ENCODE results near the gene PHF20. TPM values are rescaled to one million over a fixed set of nuclear protein-coding genes. Genes with fewer than 3 reads are reported as not detected.

PHF20 gene
- total RNA-seq, 1 experiment from 2014 or later = 65.8 TPM

- no peak for ATAC-seq
- peak overlapping the region; percentile 90 for H3K27ac Mint-ChIP-seq
- POLR2A ChIA-PET = interaction anchor here (3.2 kb wide), 1 partner anchor 26 kb away, joined by 28 read pairs; the partner anchor contains the start of gene RBM39
- H3K27me3 Mint-ChIP-seq (ENCODE audit: low read depth) = peaks cover 20% of the 10 kb centered on the region
- peak; percentile 37 for DNase-seq (ENCODE audit: low spot score)
- H3K36me3 Mint-ChIP-seq = no peaks in the 10 kb centered on the region
- peak overlapping the region; percentile 36; the same call in 1 of the 2 replicates for H3K4me3 Mint-ChIP-seq
- peaks cover 28% of the 10 kb centered on the region for H3K4me1 Mint-ChIP-seq
- CTCF ChIA-PET = interaction anchor here (0.5 to 1.0 kb wide), 3 partner anchors 180 to 1362 kb away, joined by 3 read pairs; no protein-coding TSS in a partner anchor
- TF ChIP-seq KAT7 (CRISPR knock-in tag; IDR thresholded peaks at IDR 0.05; ENCODE audit: borderline replicate concordance) = no peak
- no peak for TF ChIP-seq ZNF219 (CRISPR knock-in tag; IDR thresholded peaks at IDR 0.05; ENCODE audit: borderline replicate concordance)
- TF ChIP-seq, protein P1, sequence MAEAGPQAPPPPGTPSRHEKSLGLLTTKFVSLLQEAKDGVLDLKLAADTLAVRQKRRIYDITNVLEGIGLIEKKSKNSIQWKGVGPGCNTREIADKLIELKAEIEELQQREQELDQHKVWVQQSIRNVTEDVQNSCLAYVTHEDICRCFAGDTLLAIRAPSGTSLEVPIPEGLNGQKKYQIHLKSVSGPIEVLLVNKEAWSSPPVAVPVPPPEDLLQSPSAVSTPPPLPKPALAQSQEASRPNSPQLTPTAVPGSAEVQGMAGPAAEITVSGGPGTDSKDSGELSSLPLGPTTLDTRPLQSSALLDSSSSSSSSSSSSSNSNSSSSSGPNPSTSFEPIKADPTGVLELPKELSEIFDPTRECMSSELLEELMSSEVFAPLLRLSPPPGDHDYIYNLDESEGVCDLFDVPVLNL (CRISPR knock-in tag; IDR thresholded peaks at IDR 0.05; ENCODE audit: borderline replicate concordance, low read depth) = no peak
- peaks cover 7% of the 10 kb centered on the region for H3K9me3 Mint-ChIP-seq
Observed at GRCh38 chr20:35767683-35768481, 3.9 kb upstream of the PHF20 start.

- H3K27ac Mint-ChIP-seq = peak overlapping the region; percentile 90
- ATAC-seq (peak; percentile 70), DNase-seq (ENCODE audit: low spot score) (peak; percentile 74)
- H3K4me3 Mint-ChIP-seq = no peak overlapping the region
- peaks cover 7% of the 10 kb centered on the region for H3K9me3 Mint-ChIP-seq
- H3K36me3 Mint-ChIP-seq = no peaks in the 10 kb centered on the region
- TF ChIP-seq FOXK1 (CRISPR knock-in tag; IDR thresholded peaks at IDR 0.05) (no peak), USF1 (CRISPR knock-in tag; IDR thresholded peaks at IDR 0.05) (peak; percentile 81), NFYB (CRISPR knock-in tag; conservative IDR thresholded peaks at IDR 0.05; ENCODE audit: low read depth) (peak; percentile 84), EMX1 (CRISPR knock-in tag; IDR thresholded peaks at IDR 0.05) (no peak)
- TF ChIP-seq, protein P2, sequence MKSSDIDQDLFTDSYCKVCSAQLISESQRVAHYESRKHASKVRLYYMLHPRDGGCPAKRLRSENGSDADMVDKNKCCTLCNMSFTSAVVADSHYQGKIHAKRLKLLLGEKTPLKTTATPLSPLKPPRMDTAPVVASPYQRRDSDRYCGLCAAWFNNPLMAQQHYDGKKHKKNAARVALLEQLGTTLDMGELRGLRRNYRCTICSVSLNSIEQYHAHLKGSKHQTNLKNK (CRISPR knock-in tag; IDR thresholded peaks at IDR 0.05) = no peak
- TF ChIP-seq, protein P3, sequence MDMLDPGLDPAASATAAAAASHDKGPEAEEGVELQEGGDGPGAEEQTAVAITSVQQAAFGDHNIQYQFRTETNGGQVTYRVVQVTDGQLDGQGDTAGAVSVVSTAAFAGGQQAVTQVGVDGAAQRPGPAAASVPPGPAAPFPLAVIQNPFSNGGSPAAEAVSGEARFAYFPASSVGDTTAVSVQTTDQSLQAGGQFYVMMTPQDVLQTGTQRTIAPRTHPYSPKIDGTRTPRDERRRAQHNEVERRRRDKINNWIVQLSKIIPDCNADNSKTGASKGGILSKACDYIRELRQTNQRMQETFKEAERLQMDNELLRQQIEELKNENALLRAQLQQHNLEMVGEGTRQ (CRISPR knock-in tag; IDR thresholded peaks at IDR 0.05) = peak; percentile 87
- H3K4me1 Mint-ChIP-seq = peaks cover 39% of the 10 kb centered on the region
- peaks cover 20% of the 10 kb centered on the region for H3K27me3 Mint-ChIP-seq (ENCODE audit: low read depth)
- POLR2A ChIA-PET = interaction anchor here (0.5 to 3.2 kb wide), 2 partner anchors 27 to 704 kb away, joined by 4 to 28 read pairs; partner anchors contain the start of gene RBM39
- CTCF ChIA-PET = interaction anchor here (0.6 to 4.7 kb wide), 3 partner anchors 26 to 179 kb away, joined by 3 to 20 read pairs (median 5); partner anchors contain the start of gene RBM39
Observed at GRCh38 chr20:35768731-35769664, 2.8 kb upstream of the PHF20 start.

DNA sequence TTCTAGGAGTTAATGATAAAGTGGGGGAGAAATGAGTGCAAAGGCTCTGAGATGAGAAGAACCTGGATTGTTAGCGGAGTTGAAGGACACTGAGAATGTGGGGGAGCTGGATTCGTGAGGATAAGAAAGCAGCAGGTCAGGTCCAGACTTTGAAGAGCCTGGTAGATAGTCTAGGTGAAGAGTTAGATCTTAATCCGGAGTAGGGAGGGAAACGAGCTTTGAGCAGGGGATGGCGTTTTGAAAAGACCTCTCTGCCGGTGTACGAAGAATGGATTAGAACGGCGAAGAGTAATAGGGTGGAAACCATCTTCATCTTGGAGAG lies 487 bp upstream of the PHF20 start:
- Mint-ChIP-seq H3K4me3 (peak overlapping the region; percentile 57), H3K9me3 (peaks cover 7% of the 10 kb centered on the region), H3K27ac (peak overlapping the region; percentile 42), H3K4me1 (peaks cover 47% of the 10 kb centered on the region), H3K27me3 (ENCODE audit: low read depth) (peaks cover 20% of the 10 kb centered on the region), H3K36me3 (peaks cover 8% of the 10 kb centered on the region)
- no peak for ATAC-seq
- no peak for DNase-seq (ENCODE audit: low spot score)
- ChIA-PET POLR2A (interaction anchor here (0.6 to 2.3 kb wide), 6 partner anchors 27 to 183 kb away, joined by 3 to 44 read pairs (median 6); partner anchors contain the start of genes RBM39 and SCAND1), CTCF (interaction anchor here (1.0 to 4.7 kb wide), 2 partner anchors 29 to 183 kb away, joined by 5 to 20 read pairs; partner anchors contain the start of genes RBM39 and SCAND1)
- TF ChIP-seq, protein P4, sequence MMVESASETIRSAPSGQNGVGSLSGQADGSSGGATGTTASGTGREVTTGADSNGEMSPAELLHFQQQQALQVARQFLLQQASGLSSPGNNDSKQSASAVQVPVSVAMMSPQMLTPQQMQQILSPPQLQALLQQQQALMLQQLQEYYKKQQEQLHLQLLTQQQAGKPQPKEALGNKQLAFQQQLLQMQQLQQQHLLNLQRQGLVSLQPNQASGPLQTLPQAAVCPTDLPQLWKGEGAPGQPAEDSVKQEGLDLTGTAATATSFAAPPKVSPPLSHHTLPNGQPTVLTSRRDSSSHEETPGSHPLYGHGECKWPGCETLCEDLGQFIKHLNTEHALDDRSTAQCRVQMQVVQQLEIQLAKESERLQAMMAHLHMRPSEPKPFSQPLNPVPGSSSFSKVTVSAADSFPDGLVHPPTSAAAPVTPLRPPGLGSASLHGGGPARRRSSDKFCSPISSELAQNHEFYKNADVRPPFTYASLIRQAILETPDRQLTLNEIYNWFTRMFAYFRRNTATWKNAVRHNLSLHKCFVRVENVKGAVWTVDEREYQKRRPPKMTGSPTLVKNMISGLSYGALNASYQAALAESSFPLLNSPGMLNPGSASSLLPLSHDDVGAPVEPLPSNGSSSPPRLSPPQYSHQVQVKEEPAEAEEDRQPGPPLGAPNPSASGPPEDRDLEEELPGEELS (CRISPR knock-in tag; IDR thresholded peaks at IDR 0.05) = no peak
- no peak for TF ChIP-seq AR (CRISPR knock-in tag; IDR thresholded peaks at IDR 0.05)
- no peak for TF ChIP-seq NR3C1 (CRISPR knock-in tag; conservative IDR thresholded peaks at IDR 0.05; ENCODE audit: low read depth)
- no peak for TF ChIP-seq FOXP1 (CRISPR knock-in tag; IDR thresholded peaks at IDR 0.05; ENCODE audit: borderline replicate concordance)
- no peak for TF ChIP-seq E2F5 (CRISPR knock-in tag; IDR thresholded peaks at IDR 0.05)
- no peak for TF ChIP-seq ZSCAN18 (CRISPR knock-in tag; IDR thresholded peaks at IDR 0.05)
- no peak for TF ChIP-seq ATF1 (CRISPR knock-in tag; IDR thresholded peaks at IDR 0.05)
- TF ChIP-seq OVOL2 (CRISPR knock-in tag; IDR thresholded peaks at IDR 0.05; ENCODE audit: borderline replicate concordance) = no peak
